GM19397 (cell line): ENCODE measurements around the gene CSF3R.
"Not testable (repeated sequence)": the region's sequence is repeated elsewhere in the genome, so short reads cannot be mapped to it uniquely, and the experiment has no call there.

Experiments used
- ATAC-seq: cut with Tn5 transposase; IDR thresholded peaks from one replicate; pipeline ENCODE4 v1.9.1; 2021; ENCODE audit warnings: mild to moderate bottlenecking, moderate library complexity; ENCODE audit not compliant: unreplicated experiment

The CSF3R gene

DNA sequence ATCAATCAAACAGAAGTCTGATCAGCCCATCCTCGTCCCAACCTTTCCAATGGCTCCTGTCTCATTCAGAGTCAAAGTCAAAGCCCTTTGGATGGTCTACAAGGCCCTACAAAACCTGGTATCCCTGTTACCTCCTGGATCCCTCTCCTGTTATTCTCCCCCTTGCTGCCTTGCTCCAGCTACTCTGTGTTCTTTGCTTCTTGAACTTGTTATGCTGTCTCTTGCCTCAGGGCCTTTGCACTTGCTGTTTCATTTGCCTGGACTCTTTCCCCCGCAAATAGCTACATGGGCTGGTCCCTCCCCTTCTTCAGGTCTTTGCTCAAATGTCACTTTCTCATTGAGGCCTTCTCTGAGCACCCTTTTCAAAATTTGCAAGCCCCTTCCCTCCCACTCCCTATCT is 1.4 kb upstream of the CSF3R start:
- no peak for ATAC-seq

DNA sequence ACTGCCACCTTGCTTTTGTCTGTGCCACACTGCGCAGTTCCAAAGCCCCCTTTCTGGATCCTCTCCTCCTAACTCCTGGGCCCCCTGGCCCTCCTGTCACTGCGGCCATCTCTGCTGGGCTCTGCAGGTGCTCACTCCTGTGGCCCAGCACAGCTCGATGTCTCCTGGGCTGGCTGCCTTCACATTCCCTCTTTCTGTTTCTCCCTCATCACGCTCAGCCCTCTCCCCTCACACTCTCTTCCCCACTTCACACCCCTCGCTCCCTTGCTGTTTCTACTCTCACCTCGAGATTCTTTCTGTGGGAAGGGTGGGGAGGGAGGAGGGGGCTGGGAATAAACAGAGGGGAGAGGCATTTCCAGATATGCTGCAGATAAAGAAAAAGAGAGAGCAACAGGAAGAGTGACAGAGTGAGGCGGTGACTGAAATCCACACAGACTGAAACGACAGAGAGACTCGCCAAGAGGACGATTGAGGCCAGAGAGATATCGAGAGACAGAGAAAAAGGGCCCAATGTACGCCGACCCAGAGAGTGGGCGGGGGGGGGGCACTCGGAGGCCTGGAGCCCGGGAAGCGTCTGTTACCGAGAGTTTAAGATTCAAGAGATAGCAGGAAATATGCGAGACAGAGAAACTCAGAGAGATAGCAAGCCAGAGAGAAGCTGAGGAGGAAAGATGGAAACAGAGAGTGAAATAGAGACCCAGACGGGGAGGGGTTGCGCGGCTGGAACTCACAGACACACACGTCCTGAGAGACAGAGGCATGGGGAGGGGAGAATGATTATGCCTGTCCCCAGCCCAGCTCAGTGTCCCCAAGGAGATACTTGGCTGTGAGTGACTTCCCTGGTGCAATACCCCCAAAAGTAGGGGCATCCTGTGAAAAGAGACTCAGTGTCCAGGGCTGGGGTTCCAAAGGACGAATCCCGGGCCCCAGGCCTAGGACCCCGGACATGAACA is 666 bp downstream of the CSF3R start:
- no peak for ATAC-seq

DNA sequence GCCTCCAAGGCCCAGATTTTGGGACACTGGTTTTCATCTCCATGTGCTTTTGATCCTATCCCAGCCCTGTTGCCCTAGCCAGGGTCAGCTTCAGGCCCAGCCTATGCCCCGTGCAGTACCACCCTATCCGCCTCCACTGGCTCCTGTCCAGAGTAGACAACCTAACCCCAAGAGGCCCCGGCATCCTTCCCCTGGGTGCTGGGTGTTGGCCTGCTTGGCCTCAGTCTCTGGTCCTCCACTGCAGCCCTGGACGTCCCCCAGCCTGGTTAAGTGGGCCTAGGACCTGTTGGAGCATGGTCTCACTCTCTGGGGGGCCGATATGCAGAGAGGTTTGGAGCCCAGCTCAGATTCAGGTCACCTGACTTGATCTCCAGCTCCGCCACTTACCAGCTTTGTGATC is 1.6 kb downstream of the CSF3R start:
- no peak for ATAC-seq

GRCh38 chr1:36480161-36480560 is 2.6 kb downstream of the CSF3R start:
- no peak for ATAC-seq

DNA sequence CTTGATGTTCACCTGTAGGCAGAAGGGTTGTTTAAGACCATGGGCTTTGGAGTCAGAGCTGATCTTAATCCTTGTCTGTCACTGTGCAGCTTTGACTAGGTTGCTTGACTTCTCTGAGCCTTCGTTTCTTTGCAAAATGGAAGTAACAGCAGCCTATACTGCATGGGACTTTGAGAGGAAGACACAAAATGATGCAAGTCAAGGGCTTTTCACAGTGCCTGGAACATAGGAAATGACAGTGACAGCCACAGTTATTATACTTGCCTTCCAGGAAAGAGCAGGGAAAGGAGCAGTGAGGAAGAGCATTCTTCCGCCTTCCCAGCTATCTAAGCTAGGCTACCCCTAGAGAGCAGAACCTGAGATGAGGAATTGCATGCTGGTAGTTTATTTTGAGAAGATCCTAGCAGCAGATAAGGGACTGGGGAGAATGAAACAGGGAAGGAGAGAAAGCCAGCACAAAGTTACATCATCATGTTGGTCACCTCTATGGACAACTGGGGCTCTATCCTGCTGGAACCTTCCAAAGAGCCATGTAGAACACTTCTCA is 3.1 kb downstream of the CSF3R start:
- no peak for ATAC-seq

DNA sequence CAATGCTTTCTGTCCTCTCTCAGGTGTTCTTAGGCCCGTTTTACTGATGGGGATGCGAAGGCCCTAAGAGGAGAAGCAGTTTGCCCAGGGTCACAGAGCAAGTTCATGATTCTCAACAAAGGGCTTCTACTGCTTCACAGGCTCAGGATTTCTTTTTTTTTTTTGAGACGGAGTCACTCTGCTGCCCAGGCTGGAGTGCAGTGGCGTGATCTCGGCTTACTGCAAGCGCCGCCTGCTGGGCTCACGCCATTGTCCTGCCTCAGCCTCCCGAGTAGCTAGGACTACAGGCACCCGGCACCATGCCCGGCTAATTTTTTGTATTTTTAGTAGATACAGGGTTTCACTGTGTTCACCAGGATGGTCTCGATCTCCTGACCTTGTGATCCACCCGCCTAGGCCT is 5.1 kb downstream of the CSF3R start:
- not testable (repeated sequence) for ATAC-seq

GRCh38 chr1:36476945-36477344 is 5.8 kb downstream of the CSF3R start:
- ATAC-seq, result no peak

DNA sequence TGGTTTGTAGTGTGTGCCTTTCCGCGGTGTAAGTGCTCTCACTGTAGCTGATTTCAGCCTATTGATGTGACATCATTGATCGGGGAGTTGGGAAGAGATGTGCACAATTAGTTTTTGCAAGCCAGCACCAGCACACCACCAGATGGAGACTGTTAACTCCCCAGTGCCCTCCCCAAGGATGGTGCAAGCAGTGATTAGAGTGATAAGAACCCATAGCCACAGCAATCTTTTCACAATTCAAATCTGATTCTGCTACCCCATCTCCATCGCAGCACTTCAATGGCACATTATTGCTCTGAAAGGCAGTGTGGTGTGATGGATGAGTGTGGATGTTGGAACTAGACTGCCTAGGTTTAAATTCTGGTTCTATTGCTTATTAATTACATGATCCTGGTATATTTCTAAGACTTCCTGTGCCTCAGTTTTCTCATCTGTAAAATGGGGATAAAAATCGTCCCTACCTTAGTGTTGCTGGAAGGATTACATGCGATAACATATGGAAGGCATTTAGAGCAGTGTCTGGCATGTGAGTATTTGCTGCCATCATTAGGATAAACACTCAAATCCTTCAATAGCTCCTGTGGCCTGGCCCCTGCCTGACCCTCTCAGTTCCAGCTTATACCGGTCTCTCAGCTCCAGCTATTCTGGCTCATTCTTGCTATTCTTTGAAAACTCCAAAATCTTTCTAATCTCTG is 6.7 kb downstream of the CSF3R start:
- no peak for ATAC-seq

DNA sequence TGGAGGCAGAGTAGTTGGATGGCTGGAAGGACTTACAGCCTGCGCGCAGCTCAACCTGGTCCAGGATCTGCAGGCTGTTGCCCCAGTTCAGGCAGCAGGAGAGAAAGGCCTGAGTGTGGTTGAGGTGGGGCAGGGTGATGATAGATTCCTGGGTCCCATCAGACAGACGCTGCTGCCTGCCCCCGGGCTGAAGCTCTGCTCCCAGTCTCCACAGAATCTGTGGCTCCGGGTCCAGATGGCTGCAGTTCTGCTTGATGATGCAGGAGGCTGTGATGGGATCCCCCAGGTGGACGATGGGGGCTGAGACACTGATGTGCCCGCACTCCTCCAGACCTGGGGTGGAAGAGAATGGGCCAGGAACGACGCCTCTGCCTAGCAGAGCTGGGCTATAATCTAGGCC is 7.4 kb downstream of the CSF3R start:
- ATAC-seq, result no peak

GRCh38 chr1:36472656-36473055 is 10.1 kb downstream of the CSF3R start:
- ATAC-seq, result no peak

DNA sequence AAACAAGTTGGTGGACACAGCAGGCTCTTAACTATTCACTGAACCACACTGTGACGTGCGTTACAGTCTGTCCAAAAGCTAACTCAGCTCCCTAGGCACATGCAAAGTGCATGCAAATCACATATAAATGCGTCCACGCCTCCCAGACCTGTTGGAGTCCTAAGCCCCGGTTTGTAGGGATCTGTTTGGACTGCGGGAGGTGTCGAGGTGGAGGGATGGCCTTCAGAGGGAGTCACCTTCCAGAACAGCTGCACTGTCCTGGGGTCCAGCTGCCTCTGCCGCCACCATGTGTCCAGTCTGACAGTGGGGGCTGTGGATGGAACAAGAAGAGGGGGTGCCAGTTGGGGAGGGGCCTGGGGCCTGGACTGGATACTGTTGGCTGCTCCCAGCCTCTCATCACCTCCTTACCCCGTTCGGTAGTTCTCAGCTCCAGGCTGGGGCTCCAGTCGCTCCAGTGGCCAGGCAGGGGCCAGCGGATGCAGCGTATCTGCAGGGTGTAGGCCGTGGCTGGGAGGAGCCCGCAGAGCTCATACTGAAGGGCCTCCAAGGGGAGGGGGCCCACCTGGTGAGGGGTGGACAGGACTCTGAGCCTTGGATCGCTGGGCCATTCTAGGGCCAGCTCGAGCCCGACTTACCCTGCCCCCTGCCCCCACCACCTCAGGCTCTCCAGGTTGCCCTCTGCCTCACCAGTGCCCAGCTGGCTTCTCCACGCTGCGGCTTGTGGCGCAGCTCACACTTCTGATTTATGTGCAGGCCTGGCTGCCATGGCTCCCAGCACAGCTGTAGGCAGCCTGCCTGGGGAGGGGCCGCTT is 10.7 kb downstream of the CSF3R start:
- no peak for ATAC-seq

GRCh38 chr1:36469163-36469562 is 13.6 kb downstream of the CSF3R start:
- no peak for ATAC-seq

- no peak for ATAC-seq
Measured at GRCh38 chr1:36467700-36468455, 14.8 kb downstream of the CSF3R start.

- ATAC-seq, result no peak
Measured at GRCh38 chr1:36467027-36467410, 15.7 kb downstream of the CSF3R start.

DNA sequence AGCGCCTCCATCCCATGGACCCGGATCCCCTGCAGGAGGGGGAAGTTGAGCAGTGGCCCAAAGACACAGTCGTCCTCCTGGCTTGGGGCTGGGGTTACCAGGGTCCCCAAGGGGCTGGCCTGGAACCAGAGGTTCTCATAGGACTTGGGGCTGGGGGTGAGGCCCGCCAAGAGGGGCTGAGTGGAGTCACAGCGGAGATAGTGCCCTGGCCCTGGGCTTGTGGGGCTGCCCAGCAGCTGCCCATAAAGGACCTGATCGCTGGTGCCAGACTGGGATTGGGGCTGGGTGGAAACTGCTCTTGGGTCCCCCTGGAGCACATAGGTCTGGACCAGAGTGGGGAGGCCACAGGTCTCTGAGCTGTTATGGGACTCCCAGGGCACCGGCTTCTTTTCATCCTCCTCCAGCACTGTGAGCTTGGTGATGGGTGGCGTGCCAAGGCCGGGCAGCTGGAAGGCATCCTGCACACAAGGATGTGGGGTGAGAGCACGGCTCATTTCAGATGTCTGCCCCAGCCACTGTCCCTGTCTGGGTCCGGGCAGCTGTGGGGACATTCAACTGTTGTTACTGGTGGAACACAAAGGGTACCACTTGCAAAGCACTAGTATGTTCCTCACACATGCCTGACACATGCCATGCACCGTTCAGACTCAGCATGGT is 16.2 kb downstream of the CSF3R start:
- ATAC-seq, result no peak

DNA sequence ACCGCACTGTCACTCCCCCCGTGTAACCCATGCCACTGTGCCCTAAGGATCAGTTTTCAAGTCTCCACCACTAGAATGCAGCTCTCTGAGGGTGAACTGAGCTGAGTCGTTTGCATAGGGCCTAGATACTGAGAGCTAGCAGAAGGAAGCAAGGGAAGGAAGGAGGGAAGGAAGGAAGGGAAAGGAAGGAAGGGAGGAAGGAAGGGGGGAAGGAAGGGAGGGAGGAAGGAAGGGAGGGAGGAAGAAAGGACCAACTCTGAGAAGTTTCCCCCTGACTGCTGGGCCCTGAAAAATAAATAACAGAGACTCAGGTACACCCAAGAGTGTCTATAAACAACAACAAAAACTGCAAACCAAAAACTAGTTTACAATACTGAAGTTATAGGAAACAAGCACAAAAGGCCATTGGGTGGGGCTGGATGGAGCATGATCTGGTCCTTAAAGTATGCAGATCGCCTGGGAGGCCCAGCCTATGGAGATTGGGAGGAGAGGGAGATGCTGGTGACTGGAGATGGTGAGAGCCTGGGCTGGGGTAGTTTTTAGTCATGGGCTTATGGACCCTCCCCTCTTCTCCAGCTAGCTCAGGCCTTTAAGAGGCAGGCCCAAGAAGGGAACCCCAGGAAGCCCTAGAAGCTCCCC is 16.9 kb downstream of the CSF3R start:
- no peak for ATAC-seq

- ATAC-seq, result peak; percentile 25
Measured at GRCh38 chr1:36464605-36465393, 17.9 kb downstream of the CSF3R start.

- peak; percentile 95 for ATAC-seq
Measured at GRCh38 chr1:36463803-36464604, 18.7 kb downstream of the CSF3R start, which contains the start of gene MRPS15. TSS of gene MRPS15 (minus strand) at chr1:36464384. CDS start at chr1:36464275, 109 bp downstream.
